Measurements from ENCODE around the gene PPP1R14C.

DNA sequence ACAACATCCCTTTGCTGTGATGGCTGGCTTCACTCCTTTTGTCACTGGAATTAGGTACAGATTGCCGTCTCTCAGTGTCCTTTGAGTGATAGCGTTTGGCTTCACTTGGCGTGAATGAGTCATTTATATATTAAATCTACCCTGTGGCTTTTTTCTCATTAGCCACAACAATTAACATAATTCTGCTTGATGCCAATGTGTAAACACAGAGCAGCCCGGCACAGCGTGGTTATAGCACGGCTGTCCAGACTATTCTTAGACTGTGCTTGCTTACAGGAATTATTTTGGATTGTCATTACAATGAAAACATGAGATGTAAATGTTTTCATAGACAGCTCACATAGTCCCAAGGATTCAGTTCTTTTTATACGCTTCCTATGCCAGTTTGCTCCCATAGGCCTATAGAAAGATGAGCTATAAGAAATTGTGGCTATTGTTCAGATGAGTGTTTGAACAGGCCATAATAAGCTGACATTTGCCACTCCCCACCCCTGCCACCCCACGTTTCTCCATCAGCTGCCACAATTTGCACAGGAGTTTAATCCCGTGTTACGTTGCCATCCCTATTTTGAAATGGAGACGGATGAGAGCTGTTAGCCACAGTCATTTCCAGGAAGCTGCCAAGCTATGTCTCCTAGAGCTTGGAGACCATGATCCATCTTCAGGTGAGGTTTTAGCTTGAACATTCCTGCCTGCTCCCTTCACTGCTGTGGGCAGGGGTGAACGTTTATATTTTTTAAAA lies 65.9 kb downstream of the PPP1R14C start:
- TF ChIP-seq, protein P1, sequence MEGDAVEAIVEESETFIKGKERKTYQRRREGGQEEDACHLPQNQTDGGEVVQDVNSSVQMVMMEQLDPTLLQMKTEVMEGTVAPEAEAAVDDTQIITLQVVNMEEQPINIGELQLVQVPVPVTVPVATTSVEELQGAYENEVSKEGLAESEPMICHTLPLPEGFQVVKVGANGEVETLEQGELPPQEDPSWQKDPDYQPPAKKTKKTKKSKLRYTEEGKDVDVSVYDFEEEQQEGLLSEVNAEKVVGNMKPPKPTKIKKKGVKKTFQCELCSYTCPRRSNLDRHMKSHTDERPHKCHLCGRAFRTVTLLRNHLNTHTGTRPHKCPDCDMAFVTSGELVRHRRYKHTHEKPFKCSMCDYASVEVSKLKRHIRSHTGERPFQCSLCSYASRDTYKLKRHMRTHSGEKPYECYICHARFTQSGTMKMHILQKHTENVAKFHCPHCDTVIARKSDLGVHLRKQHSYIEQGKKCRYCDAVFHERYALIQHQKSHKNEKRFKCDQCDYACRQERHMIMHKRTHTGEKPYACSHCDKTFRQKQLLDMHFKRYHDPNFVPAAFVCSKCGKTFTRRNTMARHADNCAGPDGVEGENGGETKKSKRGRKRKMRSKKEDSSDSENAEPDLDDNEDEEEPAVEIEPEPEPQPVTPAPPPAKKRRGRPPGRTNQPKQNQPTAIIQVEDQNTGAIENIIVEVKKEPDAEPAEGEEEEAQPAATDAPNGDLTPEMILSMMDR (optimal IDR thresholded peaks at IDR 0.05 in 1 of 3, IDR thresholded peaks at IDR 0.05 in 1 of 3, conservative IDR thresholded peaks at IDR 0.05 in 1 of 3; ENCODE audit: extremely low read depth in 1 of 3, insufficient read depth in 2 of 3, low read length in 3 of 3): no peak
- TF ChIP-seq EZH2 (IDR thresholded peaks at IDR 0.05; ENCODE audit: low read length): no peak

Data from keratinocyte (primary cell).